IMR-90 (cell line): ENCODE measurements around the gene ABHD10. TPM values are rescaled to one million over a fixed set of nuclear protein-coding genes. Genes with fewer than 3 reads are reported as not detected.
A peak's percentile ranks its signal among the peaks of the same experiment; 100 is the strongest.

ENCODE experiments used
- ATAC-seq: fragments of 200-7000 bp; cut with Tn5 transposase; 2 replicates; pipeline ENCODE4 v1.9.1; 2020; ENCODE audit warnings: low read depth, mild to moderate bottlenecking, moderate library complexity
- BruUV-seq: library from RNA; stranded (reverse); fragments of 400-500 nt; replicated peaks from 2 replicates; lab custom pipeline; 2021; lab: Mats Ljungman, UMichigan
- CTCF ChIA-PET: fragments of 300-600 bp; formaldehyde crosslinking; extraction: SDS; loops from one replicate; lab custom pipeline; 2021; ENCODE audit warnings: antibody characterized with exemption; lab: Yijun Ruan, JAX
- POLR2A ChIA-PET: fragments of 300-600 bp; sonication (Branson Sonifier 250); formaldehyde crosslinking; loops from one replicate; lab custom pipeline; 2022; ENCODE audit warnings: antibody characterized with exemption; ENCODE audit not compliant: unreplicated experiment; lab: Charles Lee
- DNase-seq: peaks from one replicate; pipeline ENCODE4 v3.0.0; 2013
- H2AFZ ChIP-seq: replicated peaks from 2 replicates; pipeline ENCODE3; 2013; ENCODE audit warnings: low read length, mild to moderate bottlenecking; ENCODE audit not compliant: poor library complexity
- H2AK5ac ChIP-seq: 2 replicates; pipeline ENCODE4 v1.6.1; 2013; ENCODE audit warnings: low read depth, low read length, inconsistent platforms
- H2AK9ac ChIP-seq: replicated peaks from 2 replicates; pipeline ENCODE3; 2013; ENCODE audit warnings: mild to moderate bottlenecking, low read depth, low read length, moderate library complexity; ENCODE audit not compliant: poor library complexity
- H2BK120ac ChIP-seq: 2 replicates; pipeline ENCODE4 v1.6.1; 2013; ENCODE audit warnings: low read depth, low read length, inconsistent platforms
- H2BK15ac ChIP-seq: 3 replicates; pipeline ENCODE4 v1.6.1; 2013; ENCODE audit warnings: low read depth, low read length, inconsistent platforms
- H2BK20ac ChIP-seq: 2 replicates; pipeline ENCODE4 v1.6.1; 2013; ENCODE audit warnings: low read depth, mild to moderate bottlenecking, inconsistent platforms, low read length, moderate library complexity
- H2BK5ac ChIP-seq: 2 replicates; pipeline ENCODE4 v1.6.1; 2013; ENCODE audit warnings: mild to moderate bottlenecking, low read depth, low read length, inconsistent platforms; ENCODE audit not compliant: poor library complexity, severe bottlenecking
- H3K14ac ChIP-seq: replicated peaks from 2 replicates; pipeline ENCODE4 v1.6.1; 2013; ENCODE audit warnings: low read depth, low read length, inconsistent platforms
- H3K18ac ChIP-seq: 2 replicates; pipeline ENCODE4 v1.6.1; 2013; ENCODE audit warnings: low read depth, low read length, control low read depth
- H3K23ac ChIP-seq: 2 replicates; pipeline ENCODE4 v1.6.1; 2013; ENCODE audit warnings: low read depth, low read length, inconsistent platforms
- H3K27ac ChIP-seq: 2 replicates; pipeline ENCODE4 v1.5.1; 2013; ENCODE audit warnings: mild to moderate bottlenecking, control low read depth, low read length; ENCODE audit not compliant: insufficient read depth
- H3K27me3 ChIP-seq: 2 replicates; pipeline ENCODE4 v1.6.1; 2013; ENCODE audit warnings: low read length; ENCODE audit not compliant: control insufficient read depth, insufficient read depth
- H3K36me3 ChIP-seq: 2 replicates; pipeline ENCODE4 v1.6.1; 2013; ENCODE audit warnings: low read length, mixed read lengths; ENCODE audit not compliant: control insufficient read depth, insufficient read depth
- H3K4ac ChIP-seq: 2 replicates; pipeline ENCODE4 v1.6.1; 2013; ENCODE audit warnings: low read depth, low read length, inconsistent platforms
- H3K4me1 ChIP-seq: 2 replicates; pipeline ENCODE4 v1.6.1; 2013; ENCODE audit warnings: low read length, mixed read lengths; ENCODE audit not compliant: control insufficient read depth, insufficient read depth
- H3K4me2 ChIP-seq: 2 replicates; pipeline ENCODE4 v1.6.1; 2013; ENCODE audit warnings: low read depth, mild to moderate bottlenecking, control low read depth, low read length, moderate library complexity
- H3K4me3 ChIP-seq: 2 replicates; pipeline ENCODE4 v1.5.1; 2013; ENCODE audit warnings: low read depth, mild to moderate bottlenecking, control low read depth, low read length, moderate library complexity; ENCODE audit not compliant: insufficient read depth
- H3K56ac ChIP-seq: 2 replicates; pipeline ENCODE4 v1.6.1; 2013; ENCODE audit warnings: low read length, inconsistent platforms; ENCODE audit not compliant: insufficient read depth; ENCODE audit errors: extremely low read depth
- H3K79me1 ChIP-seq, 2 experiments: 2 replicates each; pipeline ENCODE4 v1.6.1; 2013; ENCODE audit warnings: low read length in 2 of 2, inconsistent platforms in 1 of 2, low read depth in 1 of 2
- H3K9ac ChIP-seq: 2 replicates; pipeline ENCODE4 v1.6.1; 2013; ENCODE audit warnings: low read depth, low read length, control low read depth
- H3K9me1 ChIP-seq: 2 replicates; pipeline ENCODE4 v1.6.1; 2013; ENCODE audit warnings: low read length, inconsistent platforms; ENCODE audit not compliant: insufficient read depth
- H3K9me3 ChIP-seq: 2 replicates; pipeline ENCODE4 v1.6.1; 2013; ENCODE audit warnings: low read length; ENCODE audit not compliant: control insufficient read depth, insufficient read depth
- H4K20me1 ChIP-seq: 2 replicates; pipeline ENCODE4 v1.6.1; 2013; ENCODE audit warnings: low read length, inconsistent platforms; ENCODE audit not compliant: insufficient read depth
- H4K5ac ChIP-seq: 2 replicates; pipeline ENCODE4 v1.6.1; 2013; ENCODE audit warnings: mild to moderate bottlenecking, low read depth, low read length, control low read depth
- H4K8ac ChIP-seq, 2 experiments: 2 replicates each; pipeline ENCODE4 v1.6.1; 2013; ENCODE audit warnings: low read depth in 2 of 2, low read length in 2 of 2, control low read depth in 1 of 2, inconsistent platforms in 1 of 2
- H4K91ac ChIP-seq: 2 replicates; pipeline ENCODE4 v1.6.1; 2013; ENCODE audit warnings: low read depth, low read length, inconsistent platforms; ENCODE audit not compliant: insufficient read depth
- CTCF ChIP-seq: conservative IDR thresholded peaks from 2 replicates; pipeline ENCODE4 v1.5.1; 2012; ENCODE audit warnings: mild to moderate bottlenecking, low read depth, low read length, improper control_type of control experiment
- FOS ChIP-seq: fragments of 150-350 bp; IDR thresholded peaks from 2 replicates; pipeline ENCODE4 v1.6.1; 2016; ENCODE audit warnings: low read depth, low read length
- MAFK ChIP-seq: IDR thresholded peaks from 2 replicates; pipeline ENCODE4 v1.6.1; 2012; ENCODE audit warnings: low read depth, low read length, improper control_type of control experiment
- RAD21 ChIP-seq: IDR thresholded peaks from 2 replicates; pipeline ENCODE4 v1.6.1; 2012; ENCODE audit warnings: low read length, improper control_type of control experiment
- RFX5 ChIP-seq: IDR thresholded peaks from 2 replicates; pipeline ENCODE4 v1.8.0; 2012; ENCODE audit warnings: low read depth, mild to moderate bottlenecking, low read length, moderate library complexity
- SMC3 ChIP-seq: fragments of 150-350 bp; IDR thresholded peaks from 2 replicates; pipeline ENCODE4 v1.6.1; 2016; ENCODE audit warnings: low read depth, mild to moderate bottlenecking, antibody characterized with exemption, low read length, moderate library complexity
- WGBS, 2 experiments: methylation state at CpG; one replicate each; pipeline versions ENCODE4 v1.1.5 to v1.1.7; 2013; ENCODE audit warnings: missing lambda C conversion rate in 2 of 2; ENCODE audit not compliant: insufficient read length in 1 of 2; ENCODE audit errors: extremely low coverage in 2 of 2; 5-methylcytosine and 5-hydroxymethylcytosine counted together
- dilution Hi-C: fragments of 300-500 bp; cut with HindIII; formaldehyde crosslinking; loops from one replicate; pipeline ENCODE4 v1.14.3; 2018; ENCODE audit warnings: low sequenced_read_pairs; ENCODE audit not compliant: unreplicated experiment
- in situ Hi-C: fragments of 300-500 bp; cut with MboI; formaldehyde crosslinking; loops from 3 replicates; pipeline ENCODE4 v1.14.3; 2019; ENCODE audit warnings: low sequenced_read_pairs, inconsistent platforms, mixed read lengths
- intact Hi-C: fragments of 100-400 bp; cut with micrococcal nuclease; formaldehyde crosslinking; loops from 2 replicates; pipeline ENCODE4 v1.10.0; 2022
- polyA plus RNA-seq, 3 experiments: library from polyadenylated mRNA; depleted of rRNA; stranded (reverse); fragments of >200 nt; gene quantifications; 2 replicates each; pipeline ENCODE4 v1.2.3, GENCODE V29; 2012; ENCODE audit warnings: low replicate concordance in 1 of 3
- total RNA-seq: library from RNA; depleted of rRNA; stranded (reverse); fragments of >200 nt; gene quantifications from 2 replicates; pipeline ENCODE4 v1.2.3, GENCODE V29; 2012

Gene ABHD10
- total and polyA plus RNA-seq, 2 of the 4 experiments (the other 2 are of a cell fraction) = 24.7 to 57.2 TPM

DNA sequence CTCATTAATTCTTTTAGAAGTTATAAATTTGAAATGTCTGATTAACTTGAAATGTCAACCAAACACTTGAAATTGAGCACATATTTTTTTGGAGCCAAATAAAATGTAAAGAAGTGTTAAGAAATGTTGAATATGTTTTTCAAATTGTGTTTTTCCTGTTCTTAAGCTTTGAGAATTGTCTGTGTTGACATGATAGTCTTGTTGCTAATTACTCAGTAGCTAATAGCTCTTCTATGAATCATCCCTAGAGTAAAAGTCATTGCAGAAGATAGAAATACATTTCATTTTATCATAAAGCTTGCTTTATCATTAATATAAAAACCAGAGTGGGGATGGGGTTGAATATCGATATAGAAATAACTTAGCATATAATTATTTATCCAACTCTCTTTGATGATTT, 41.9 kb upstream of the ABHD10 start:
- DNase-seq = peak; percentile 50
- Histone ChIP-seq H4K5ac (no peak overlapping the region), H3K4me2 (peak overlapping the region; percentile 68; the same call in 1 of the 2 replicates), H2AFZ (no peak overlapping the region), H2BK15ac (peak overlapping the region; percentile 98; the same call in 2 of the 3 replicates), H2BK120ac (peak overlapping the region; percentile 93), H2AK9ac (no peak overlapping the region), H3K18ac (peak overlapping the region; percentile 83; the same call in 1 of the 2 replicates), H3K4me3 (no peak overlapping the region), H3K23ac (no peak overlapping the region; the same call in 1 of the 2 replicates), H3K9me1 (peaks cover 9% of the 10 kb centered on the region; the same call in 1 of the 2 replicates), H3K27ac (peak overlapping the region; percentile 94), H3K9ac (0 out of 2 replicates have a peak overlapping the region, but pooled peaks have one; percentile 34), H2AK5ac (peak overlapping the region; percentile 95), H3K9me3 (no peaks in the 10 kb centered on the region), H3K79me1 (no peaks in the 10 kb centered on the region; a peak in 1 of 4 replicates), H4K20me1 (no peaks in the 10 kb centered on the region), H4K8ac (peak overlapping the region; percentile 82 to 91), H4K91ac (peak overlapping the region; percentile 85), H3K14ac (peak overlapping the region; percentile 20; the same call in 1 of the 2 replicates), H3K56ac (peak overlapping the region; percentile 76), H2BK20ac (peak overlapping the region; percentile 88; the same call in 1 of the 2 replicates), H3K4me1 (peaks cover 12% of the 10 kb centered on the region), H3K4ac (peak overlapping the region; percentile 88; the same call in 1 of the 2 replicates), H3K27me3 (no peaks in the 10 kb centered on the region), H2BK5ac (peak overlapping the region; percentile 97), H3K36me3 (peaks cover 10% of the 10 kb centered on the region)
- ATAC-seq = 0 out of 2 replicates have a peak, but pooled peaks have one; percentile 19
- peak; percentile 13; the same call in 1 of the 2 replicates for TF ChIP-seq FOS
- no peak for TF ChIP-seq RFX5
- TF ChIP-seq CTCF = no peak
- TF ChIP-seq RAD21 = no peak
- TF ChIP-seq SMC3 = no peak
- no peak for TF ChIP-seq MAFK
- in situ Hi-C loops (no loop called here), intact Hi-C loops (loop anchor here (5.0 kb wide), 1 partner anchor 35 kb away; no protein-coding TSS in a partner anchor), dilution Hi-C loops (no loop called here)
- WGBS, 2 experiments = no CpG with 5 or more reads among the region's 1 CpG
- no TSS peak for BruUV-seq
- ChIA-PET CTCF (no interaction called here), POLR2A (no interaction called here)
